SKM-1 treated with dmso at 0.1 percent for 144 hours (cell line): ENCODE results near the gene KCNAB2.
A peak's percentile ranks its signal among the peaks of the same experiment; 100 is the strongest.
"Not testable (repeated sequence)": the region's sequence is repeated elsewhere in the genome, so short reads cannot be mapped to it uniquely, and the experiment has no call there.

ENCODE experiments used
- DNase-seq: peaks from one replicate; lab custom pipeline; 2025; ENCODE audit not compliant: unreplicated experiment; lab: John Stamatoyannopoulos, UW

Gene KCNAB2

GRCh38 chr1:6009120-6010040 lies 36.3 kb upstream of the KCNAB2 start:
- DNase-seq = no peak

- no peak for DNase-seq
Measured at GRCh38 chr1:6010554-6010953, 35.1 kb upstream of the KCNAB2 start.

- DNase-seq = no peak
Measured at GRCh38 chr1:6011161-6011945, 34.3 kb upstream of the KCNAB2 start.

GRCh38 chr1:6011946-6012258 lies 33.8 kb upstream of the KCNAB2 start:
- DNase-seq = no peak

GRCh38 chr1:6012529-6013318 lies 33.0 kb upstream of the KCNAB2 start:
- DNase-seq = no peak

- no peak for DNase-seq
Measured at GRCh38 chr1:6013491-6013890, 32.2 kb upstream of the KCNAB2 start.

- DNase-seq = peak; percentile 49
Measured at GRCh38 chr1:6014130-6014999, 31.3 kb upstream of the KCNAB2 start.

- DNase-seq = no peak
Measured at GRCh38 chr1:6016191-6016865, 29.4 kb upstream of the KCNAB2 start.

GRCh38 chr1:6017654-6018053 lies 28.0 kb upstream of the KCNAB2 start:
- DNase-seq = not testable (repeated sequence)

GRCh38 chr1:6019166-6019845 lies 26.4 kb upstream of the KCNAB2 start:
- DNase-seq = no peak

GRCh38 chr1:6022193-6022592 lies 23.5 kb upstream of the KCNAB2 start:
- DNase-seq = no peak

- DNase-seq = no peak
Measured at GRCh38 chr1:6023346-6023745, 22.3 kb upstream of the KCNAB2 start.

GRCh38 chr1:6024376-6024775 lies 21.3 kb upstream of the KCNAB2 start:
- DNase-seq = no peak

GRCh38 chr1:6025269-6026094 lies 20.2 kb upstream of the KCNAB2 start:
- no peak for DNase-seq

- peak; percentile 92 for DNase-seq
Measured at GRCh38 chr1:6026095-6026809, 19.4 kb upstream of the KCNAB2 start.

GRCh38 chr1:6027591-6027990 lies 18.1 kb upstream of the KCNAB2 start:
- peak; percentile 49 for DNase-seq

- peak; percentile 93 for DNase-seq
Measured at GRCh38 chr1:6028042-6028850, 17.4 kb upstream of the KCNAB2 start.
